Karpas-422 (cell line): ENCODE measurements around the gene PDE4A. TPM values are rescaled to one million over a fixed set of nuclear protein-coding genes. Genes with fewer than 3 reads are reported as not detected.
A peak's percentile ranks its signal among the peaks of the same experiment; 100 is the strongest.

Experiments
- DNase-seq: peaks from one replicate; pipeline ENCODE4 v3.0.0-alpha.2; 2015
- H2AFZ ChIP-seq: fragments of 200-600 bp; sonication (generic); 2 replicates; pipeline ENCODE4 v1.6.1; 2014; ENCODE audit warnings: antibody characterized with exemption, low read length, mixed read lengths
- H3K27ac ChIP-seq: fragments of 200-600 bp; sonication (generic); 2 replicates; pipeline ENCODE4 v1.5.1; 2014; ENCODE audit warnings: mild to moderate bottlenecking, low read length, moderate library complexity
- H3K27me3 ChIP-seq: fragments of 200-600 bp; sonication (generic); 2 replicates; pipeline ENCODE4 v1.6.1; 2014; ENCODE audit warnings: low read length, mixed read lengths
- H3K36me3 ChIP-seq: fragments of 200-600 bp; sonication (generic); 2 replicates; pipeline ENCODE4 v1.6.1; 2014; ENCODE audit warnings: low read length, mixed read lengths; ENCODE audit not compliant: insufficient read depth
- H3K4me1 ChIP-seq: fragments of 200-600 bp; sonication (generic); 2 replicates; pipeline ENCODE4 v1.6.1; 2014; ENCODE audit warnings: mild to moderate bottlenecking, low read length, mixed read lengths
- H3K4me2 ChIP-seq: fragments of 200-600 bp; sonication (generic); 2 replicates; pipeline ENCODE4 v1.6.1; 2014; ENCODE audit warnings: low read length, low read depth, mild to moderate bottlenecking; ENCODE audit not compliant: poor library complexity, severe bottlenecking
- H3K4me3 ChIP-seq: fragments of 200-600 bp; sonication (generic); 2 replicates; pipeline ENCODE4 v1.5.1; 2014; ENCODE audit warnings: mild to moderate bottlenecking, antibody characterized with exemption, low read length, mixed read lengths
- H3K79me2 ChIP-seq: fragments of 200-600 bp; sonication (generic); 2 replicates; pipeline ENCODE4 v1.6.1; 2014; ENCODE audit warnings: mild to moderate bottlenecking, low read length, mixed read lengths
- H3K9ac ChIP-seq: fragments of 200-600 bp; sonication (generic); 2 replicates; pipeline ENCODE4 v1.6.0; 2014; ENCODE audit warnings: low read length
- H3K9me2 ChIP-seq: fragments of 200-600 bp; sonication (generic), shearing (Covaris generic); replicated peaks from 2 replicates; pipeline ENCODE4 v1.6.0; 2014; ENCODE audit warnings: mild to moderate bottlenecking, low read length, moderate library complexity; ENCODE audit not compliant: insufficient read depth
- H3K9me3 ChIP-seq: fragments of 300-700, 200-600 bp; sonication (generic); 2 replicates; pipeline ENCODE4 v1.6.1; 2014; ENCODE audit warnings: low read length, mixed read lengths
- H4K20me1 ChIP-seq: fragments of 200-600 bp; sonication (generic); 2 replicates; pipeline ENCODE4 v1.6.1; 2014; ENCODE audit warnings: mild to moderate bottlenecking, antibody characterized with exemption, low read length, low read depth; ENCODE audit not compliant: insufficient read depth
- total RNA-seq: library from RNA; depleted of rRNA; stranded (reverse); fragments of >200 nt; shearing (Covaris generic); gene quantifications from 2 replicates; pipeline ENCODE4 v1.2.3, GENCODE V29; 2014; ENCODE audit warnings: low replicate concordance; rRNA removed

The PDE4A gene
- total RNA-seq, 1 experiment from 2014 or later, result 2.9 TPM

- Histone ChIP-seq H3K27me3 (no peaks in the 10 kb centered on the region), H2AFZ (no peak within 1 kb of the TSS)
These were observed 97.0 kb downstream of the PDE4A start, which contains the start of gene S1PR5 for GRCh38 chr19:10517361-10517759. S1PR5 (minus strand) TSS chr19:10517447; CDS start chr19:10515011, 2,436 bp downstream.

GRCh38 chr19:10517760-10518443, 97.6 kb downstream of the PDE4A start:
- Histone ChIP-seq H3K4me2 (no peak overlapping the region), H3K9me3 (no peaks in the 10 kb centered on the region), H2AFZ (no peak overlapping the region), H3K9ac (no peak overlapping the region), H3K4me1 (no peaks in the 10 kb centered on the region), H3K9me2 (no peaks in the 10 kb centered on the region), H3K79me2 (no peaks in the 10 kb centered on the region), H3K27ac (no peak overlapping the region), H4K20me1 (no peaks in the 10 kb centered on the region), H3K4me3 (no peak overlapping the region), H3K36me3 (no peaks in the 10 kb centered on the region), H3K27me3 (no peaks in the 10 kb centered on the region)
- DNase-seq, result peak; percentile 47

More at GRCh38 chr19:10517361-10517759, 97.0 kb downstream of the PDE4A start, which contains the start of gene S1PR5:
- H3K4me2 ChIP-seq, result no peak within 1 kb of the TSS
- peak; percentile 22 for DNase-seq
- H3K9ac ChIP-seq, result no peak within 1 kb of the TSS
- H4K20me1 ChIP-seq, result no peaks in the 10 kb centered on the region
- no peaks in the 10 kb centered on the region for H3K9me2 ChIP-seq
- no peaks in the 10 kb centered on the region for H3K4me1 ChIP-seq
- H3K79me2 ChIP-seq, result no peaks in the 10 kb centered on the region
- no peaks in the 10 kb centered on the region for H3K36me3 ChIP-seq
- no peak within 1 kb of the TSS for H3K27ac ChIP-seq
- H3K9me3 ChIP-seq, result no peaks in the 10 kb centered on the region
- H3K4me3 ChIP-seq, result no peak within 1 kb of the TSS

- H3K4me1 ChIP-seq, result no peaks in the 10 kb centered on the region
- peak; percentile 29 for DNase-seq
- H3K79me2 ChIP-seq, result no peaks in the 10 kb centered on the region
- no peak overlapping the region for H3K4me3 ChIP-seq
- H3K4me2 ChIP-seq, result no peak overlapping the region
- no peaks in the 10 kb centered on the region for H3K9me2 ChIP-seq
- H3K27ac ChIP-seq, result no peak overlapping the region
- H3K27me3 ChIP-seq, result no peaks in the 10 kb centered on the region
- no peaks in the 10 kb centered on the region for H4K20me1 ChIP-seq
- no peak overlapping the region for H3K9ac ChIP-seq
- no peaks in the 10 kb centered on the region for H3K36me3 ChIP-seq
- H2AFZ ChIP-seq, result no peak overlapping the region
- H3K9me3 ChIP-seq, result no peaks in the 10 kb centered on the region
These were observed 98.4 kb downstream of the PDE4A start for GRCh38 chr19:10518444-10519361.

Other genes starting within 250 kb of the PDE4A start
- gene DNMT1, start 225.6 kb upstream of the PDE4A start, total RNA-seq, result 94.9 and 145 TPM in 2 replicates
- gene S1PR2, start 189.2 kb upstream of the PDE4A start, total RNA-seq, result 65.1 and 67.6 TPM in 2 replicates
- gene MRPL4, start 168.3 kb upstream of the PDE4A start, total RNA-seq, result 78.6 and 136 TPM in 2 replicates
- 1.8 and 5.1 TPM in 2 replicates for gene ICAM1, start 149.4 kb upstream of the PDE4A start, total RNA-seq
- gene ICAM4, start 133.6 kb upstream of the PDE4A start, total RNA-seq, result not detected in 2 replicates
- 4.5 and 9.1 TPM in 2 replicates for gene ICAM5, start 130.6 kb upstream of the PDE4A start, total RNA-seq
- gene ZGLP1, start 110.7 kb upstream of the PDE4A start, total RNA-seq, result 5.3 and 7.1 TPM in 2 replicates
- 11.9 and 23.2 TPM in 2 replicates for gene FDX2, start 104.5 kb upstream of the PDE4A start, total RNA-seq
- gene RAVER1, start 87.0 kb upstream of the PDE4A start, total RNA-seq, result 13.2 and 19.6 TPM in 2 replicates
- gene ICAM3, start 80.9 kb upstream of the PDE4A start, total RNA-seq, result 92.1 and 206 TPM in 2 replicates
- 108 and 158 TPM in 2 replicates for gene TYK2, start 40.0 kb upstream of the PDE4A start, total RNA-seq
- 86.3 and 225 TPM in 2 replicates for gene CDC37, start 17.0 kb upstream of the PDE4A start, total RNA-seq
- gene KEAP1, start 82.8 kb downstream of the PDE4A start, total RNA-seq, result 25.0 and 53.9 TPM in 2 replicates
- not detected in 2 replicates for gene S1PR5, start 96.9 kb downstream of the PDE4A start, total RNA-seq
- 7.0 and 15.2 TPM in 2 replicates for gene ATG4D, start 123.4 kb downstream of the PDE4A start, total RNA-seq
- 30.0 and 41.7 TPM in 2 replicates for gene KRI1, start 145.5 kb downstream of the PDE4A start, total RNA-seq
- gene CDKN2D, start 148.4 kb downstream of the PDE4A start, total RNA-seq, result 2.3 and 3.7 TPM in 2 replicates
- not detected in 2 replicates for gene AP1M2, start 166.8 kb downstream of the PDE4A start, total RNA-seq
- gene SLC44A2, start 205.0 kb downstream of the PDE4A start, total RNA-seq, result 38.2 and 48.0 TPM in 2 replicates
- 113 and 194 TPM in 2 replicates for gene ILF3, start 233.8 kb downstream of the PDE4A start, total RNA-seq